ENCODE measurements around the gene MAGED4. TPM values are rescaled to one million over a fixed set of nuclear protein-coding genes. Genes with fewer than 3 reads are reported as not detected.
"Not testable (repeated sequence)": the region's sequence is repeated elsewhere in the genome, so short reads cannot be mapped to it uniquely, and the experiment has no call there.

MAGED4 gene, protein sequence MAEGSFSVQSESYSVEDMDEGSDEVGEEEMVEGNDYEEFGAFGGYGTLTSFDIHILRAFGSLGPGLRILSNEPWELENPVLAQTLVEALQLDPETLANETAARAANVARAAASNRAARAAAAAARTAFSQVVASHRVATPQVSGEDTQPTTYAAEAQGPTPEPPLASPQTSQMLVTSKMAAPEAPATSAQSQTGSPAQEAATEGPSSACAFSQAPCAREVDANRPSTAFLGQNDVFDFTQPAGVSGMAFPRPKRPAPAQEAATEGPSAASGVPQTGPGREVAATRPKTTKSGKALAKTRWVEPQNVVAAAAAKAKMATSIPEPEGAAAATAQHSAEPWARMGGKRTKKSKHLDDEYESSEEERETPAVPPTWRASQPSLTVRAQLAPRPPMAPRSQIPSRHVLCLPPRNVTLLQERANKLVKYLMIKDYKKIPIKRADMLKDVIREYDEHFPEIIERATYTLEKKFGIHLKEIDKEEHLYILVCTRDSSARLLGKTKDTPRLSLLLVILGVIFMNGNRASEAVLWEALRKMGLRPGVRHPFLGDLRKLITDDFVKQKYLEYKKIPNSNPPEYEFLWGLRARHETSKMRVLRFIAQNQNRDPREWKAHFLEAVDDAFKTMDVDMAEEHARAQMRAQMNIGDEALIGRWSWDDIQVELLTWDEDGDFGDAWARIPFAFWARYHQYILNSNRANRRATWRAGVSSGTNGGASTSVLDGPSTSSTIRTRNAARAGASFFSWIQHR
- total RNA-seq (2014; rRNA removed; shearing (Covaris generic)): not detected in 2 replicates

- not testable (repeated sequence) for DNase-seq (ENCODE audit: low spot score)
Observed at GRCh38 chrX:52184440-52185077, at the start of gene MAGED4. Gene MAGED4, plus strand, starts transcription at chrX:52184888. Its CDS starts 1,035 bp downstream, at chrX:52185923.

GRCh38 chrX:52138830-52139544 is 45.7 kb upstream of the MAGED4 start:
- DNase-seq (ENCODE audit: low spot score): no peak

DNA sequence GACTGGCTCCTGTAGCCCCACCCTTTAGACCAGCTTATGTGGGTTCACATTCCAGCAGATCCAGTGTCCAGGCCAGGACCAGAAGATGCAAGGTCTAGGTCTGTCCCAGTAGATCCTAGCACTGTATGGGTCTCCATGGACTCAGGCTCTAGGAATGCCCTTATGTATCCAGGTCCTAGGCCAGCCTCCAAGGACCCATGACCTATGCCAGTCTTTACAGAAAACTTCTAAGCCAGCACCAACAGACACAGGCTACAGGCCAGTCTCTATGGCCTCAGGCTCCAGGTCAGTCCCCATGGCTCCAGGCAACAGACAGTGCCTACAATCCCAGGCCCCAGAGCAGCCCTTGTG is 45.2 kb upstream of the MAGED4 start:
- DNase-seq (ENCODE audit: low spot score): no peak

DNA sequence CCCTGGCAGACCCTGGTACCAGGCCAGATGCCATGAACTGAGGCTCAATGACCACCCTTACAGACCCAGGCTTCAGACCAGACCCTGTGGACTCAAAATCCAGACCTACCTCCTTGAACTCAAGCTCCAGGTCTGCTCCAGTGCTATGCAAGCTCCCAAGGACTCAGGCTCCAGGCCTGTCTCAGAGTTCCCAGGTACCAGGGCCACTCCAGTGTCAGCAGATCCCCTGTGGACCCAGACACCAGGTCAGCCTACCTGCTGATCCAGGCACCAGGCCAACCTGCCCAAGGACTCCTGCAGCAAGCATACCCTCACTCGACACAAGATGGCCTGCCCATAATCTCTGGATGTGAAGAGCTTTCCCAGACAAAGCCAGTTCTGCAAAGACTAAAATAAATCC is 44.7 kb upstream of the MAGED4 start:
- DNase-seq (ENCODE audit: low spot score): no peak

- not testable (repeated sequence) for DNase-seq (ENCODE audit: low spot score)
Observed at GRCh38 chrX:52150667-52151066, 34.0 kb upstream of the MAGED4 start.

- DNase-seq (ENCODE audit: low spot score): not testable (repeated sequence)
Observed at GRCh38 chrX:52160140-52160539, 24.5 kb upstream of the MAGED4 start.

- no peak for DNase-seq (ENCODE audit: low spot score)
Observed at GRCh38 chrX:52166840-52167239, 17.8 kb upstream of the MAGED4 start.

DNA sequence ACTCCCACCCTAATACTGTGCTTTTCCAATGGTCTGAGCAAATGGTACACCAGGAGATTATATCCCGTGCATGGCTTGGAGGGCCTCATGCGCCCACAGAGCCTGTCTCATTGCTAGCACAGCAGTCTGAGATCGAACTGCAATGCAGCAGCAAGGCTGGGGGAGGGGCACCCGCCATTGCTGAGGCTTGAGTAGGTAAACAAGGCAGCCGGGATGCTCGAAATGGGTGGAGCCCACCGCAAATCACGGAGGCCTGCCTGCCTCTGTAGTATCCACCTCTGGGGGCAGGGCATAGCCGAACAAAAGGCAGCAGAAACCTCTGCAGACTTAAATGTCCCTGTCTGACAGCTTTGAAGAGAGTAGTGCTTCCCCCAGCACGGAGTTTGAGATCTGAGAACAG is 13.6 kb upstream of the MAGED4 start:
- DNase-seq (ENCODE audit: low spot score): not testable (repeated sequence)

- not testable (repeated sequence) for DNase-seq (ENCODE audit: low spot score)
Observed at GRCh38 chrX:52185078-52185453, 378 bp downstream of the MAGED4 start.

DNA sequence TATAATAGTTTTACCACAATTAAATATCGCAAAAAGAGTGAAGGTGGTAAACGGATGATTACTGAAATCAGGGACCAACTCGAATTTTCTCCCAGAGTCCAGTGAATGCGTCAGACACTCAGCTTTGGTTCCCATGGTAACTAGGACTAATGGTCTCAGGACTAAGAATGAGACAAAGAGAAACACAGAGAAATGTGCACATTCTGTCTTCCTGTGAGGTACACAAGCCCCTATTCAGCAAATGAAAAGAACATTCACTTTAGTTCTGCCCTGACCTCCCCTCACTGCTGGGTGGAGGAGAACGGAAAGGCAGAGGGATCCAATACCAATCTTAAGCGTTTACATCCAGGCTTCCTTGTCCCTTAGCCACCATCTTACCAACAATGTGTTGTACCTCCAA is 26.7 kb downstream of the MAGED4 start:
- not testable (repeated sequence) for DNase-seq (ENCODE audit: low spot score)

GRCh38 chrX:52213276-52213675 is 28.6 kb downstream of the MAGED4 start:
- DNase-seq (ENCODE audit: low spot score): no peak

DNA sequence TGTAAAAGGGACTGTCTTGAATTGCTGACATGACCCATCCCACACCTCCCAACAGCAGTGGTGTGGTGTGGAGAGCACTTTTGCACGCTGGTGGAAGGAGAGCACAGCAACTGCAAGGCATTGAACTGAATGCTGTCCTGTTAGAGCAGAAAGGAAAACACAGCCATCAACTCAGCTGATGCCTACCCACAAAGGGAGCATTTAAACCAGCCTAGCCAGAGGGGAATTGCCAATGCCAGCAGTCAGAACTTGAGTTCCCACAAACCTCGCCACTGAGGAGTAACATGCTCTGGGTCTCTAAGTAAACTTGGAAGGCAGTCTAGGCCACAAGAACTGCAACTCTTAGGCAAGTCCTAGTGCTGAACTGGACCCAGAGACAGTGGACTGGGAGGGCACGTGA is 31.9 kb downstream of the MAGED4 start:
- DNase-seq (ENCODE audit: low spot score): no peak

- DNase-seq (ENCODE audit: low spot score): peak; percentile 5
Observed at GRCh38 chrX:52217494-52218160, 32.9 kb downstream of the MAGED4 start.

GRCh38 chrX:52220936-52221335 is 36.2 kb downstream of the MAGED4 start:
- DNase-seq (ENCODE audit: low spot score): no peak

Small RNAs within 50 kb of the gene (small RNA-seq; reads per million reads assigned to genes)
- gene SNORA11D: not detected

Other genes starting within 250 kb of the MAGED4 start
- gene MAGED4B, start 115.7 kb upstream of the MAGED4 start, total RNA-seq (2014; rRNA removed; shearing (Covaris generic)): not detected in 2 replicates
- gene XAGE2, start 184.1 kb downstream of the MAGED4 start, total RNA-seq (2014; rRNA removed; shearing (Covaris generic)): not detected in 2 replicates

All from HT-29 (cell line).